HEK293 (cell line): Measurements from ENCODE around the gene ALOXE3.
A peak's percentile ranks its signal among the peaks of the same experiment; 100 is the strongest.

Source experiments
- ELK4 ChIP-seq: IDR thresholded peaks from 2 replicates; pipeline ENCODE4 v1.6.1; 2011; ENCODE audit warnings: mild to moderate bottlenecking, low read depth, low read length, borderline replicate concordance
- GLIS1 ChIP-seq: fragments of 450-650 bp; formaldehyde crosslinking; IDR thresholded peaks from 2 replicates; pipeline ENCODE4 v1.5.1; 2016; ENCODE audit warnings: missing biosample characterization, missing genetic modification characterization
- INSM2 ChIP-seq: fragments of 450-650 bp; formaldehyde crosslinking; IDR thresholded peaks from 2 replicates; pipeline ENCODE4 v1.5.1; 2016; ENCODE audit warnings: missing biosample characterization, missing genetic modification characterization
- KLF10 ChIP-seq: fragments of 450-650 bp; IDR thresholded peaks from 2 replicates; pipeline ENCODE4 v1.5.1; 2018; ENCODE audit warnings: missing biosample characterization, mild to moderate bottlenecking, missing genetic modification characterization
- REPIN1 ChIP-seq: fragments of 450-650 bp; formaldehyde crosslinking; IDR thresholded peaks from 2 replicates; pipeline ENCODE4 v1.5.1; 2017; ENCODE audit warnings: missing biosample characterization, missing genetic modification characterization, low read depth
- YY1 ChIP-seq: fragments of 450-650 bp; formaldehyde crosslinking; IDR thresholded peaks from 2 replicates; pipeline ENCODE4 v1.5.1; 2018; ENCODE audit warnings: missing biosample characterization, missing genetic modification characterization
- ZBTB17 ChIP-seq: fragments of 450-650 bp; formaldehyde crosslinking; IDR thresholded peaks from 2 replicates; pipeline ENCODE4 v1.5.1; 2016; ENCODE audit warnings: missing biosample characterization, missing genetic modification characterization
- ZBTB7A ChIP-seq: fragments of 450-650 bp; formaldehyde crosslinking; IDR thresholded peaks from 2 replicates; pipeline ENCODE4 v1.5.1; 2016; ENCODE audit warnings: low read depth, missing biosample characterization, missing genetic modification characterization
- ZEB2 ChIP-seq: fragments of 450-650 bp; formaldehyde crosslinking; IDR thresholded peaks from 2 replicates; pipeline ENCODE4 v1.5.1; 2016; ENCODE audit warnings: missing biosample characterization, missing genetic modification characterization
- ZNF140 ChIP-seq: fragments of 450-650 bp; formaldehyde crosslinking; IDR thresholded peaks from 2 replicates; pipeline ENCODE4 v1.5.1; 2016; ENCODE audit warnings: missing biosample characterization, missing genetic modification characterization
- ZNF146 ChIP-seq: fragments of 450-650 bp; formaldehyde crosslinking; IDR thresholded peaks from 2 replicates; pipeline ENCODE4 v1.5.1; 2016; ENCODE audit warnings: missing biosample characterization, missing genetic modification characterization
- ZNF148 ChIP-seq: fragments of 450-650 bp; formaldehyde crosslinking; IDR thresholded peaks from 2 replicates; pipeline ENCODE4 v1.5.0; 2017; ENCODE audit warnings: missing biosample characterization, missing genetic modification characterization, borderline replicate concordance
- ZNF155 ChIP-seq: fragments of 450-650 bp; formaldehyde crosslinking; IDR thresholded peaks from 2 replicates; pipeline ENCODE4 v1.5.1; 2016; ENCODE audit warnings: missing biosample characterization, missing genetic modification characterization
- ZNF175 ChIP-seq: fragments of 450-650 bp; formaldehyde crosslinking; IDR thresholded peaks from 2 replicates; pipeline ENCODE4 v1.5.1; 2016; ENCODE audit warnings: missing biosample characterization, missing genetic modification characterization
- ZNF214 ChIP-seq: fragments of 450-650 bp; formaldehyde crosslinking; IDR thresholded peaks from 2 replicates; pipeline ENCODE4 v1.5.1; 2017; ENCODE audit warnings: missing biosample characterization, mild to moderate bottlenecking, missing genetic modification characterization, borderline replicate concordance
- ZNF23 ChIP-seq: fragments of 450-650 bp; formaldehyde crosslinking; IDR thresholded peaks from 2 replicates; pipeline ENCODE4 v1.5.1; 2016; ENCODE audit warnings: missing biosample characterization, missing genetic modification characterization, borderline replicate concordance
- ZNF302 ChIP-seq: fragments of 450-650 bp; formaldehyde crosslinking; IDR thresholded peaks from 2 replicates; pipeline ENCODE4 v1.5.1; 2016; ENCODE audit warnings: missing biosample characterization, missing genetic modification characterization, low read depth
- ZNF354C ChIP-seq: fragments of 450-650 bp; formaldehyde crosslinking; IDR thresholded peaks from 2 replicates; pipeline ENCODE4 v1.5.1; 2016; ENCODE audit warnings: missing biosample characterization, missing genetic modification characterization, low read depth, borderline replicate concordance
- ZNF37A ChIP-seq: fragments of 450-650 bp; IDR thresholded peaks from 2 replicates; pipeline ENCODE4 v1.5.1; 2018; ENCODE audit warnings: missing biosample characterization, missing genetic modification characterization
- ZNF423 ChIP-seq: fragments of 450-650 bp; formaldehyde crosslinking; IDR thresholded peaks from 2 replicates; pipeline ENCODE4 v1.5.1; 2016; ENCODE audit warnings: missing biosample characterization, missing genetic modification characterization
- ZNF660 ChIP-seq: fragments of 450-650 bp; IDR thresholded peaks from 2 replicates; pipeline ENCODE4 v1.5.1; 2018; ENCODE audit warnings: missing biosample characterization, mild to moderate bottlenecking, missing genetic modification characterization
- ZNF677 ChIP-seq: fragments of 450-650 bp; IDR thresholded peaks from 2 replicates; pipeline ENCODE4 v1.5.0; 2018; ENCODE audit warnings: missing biosample characterization, mild to moderate bottlenecking, missing genetic modification characterization, moderate library complexity
- ZSCAN23 ChIP-seq: fragments of 450-650 bp; formaldehyde crosslinking; IDR thresholded peaks from 2 replicates; pipeline ENCODE4 v1.5.1; 2016; ENCODE audit warnings: missing biosample characterization, missing genetic modification characterization
- TF ChIP-seq, protein P1 (sequence below): fragments of 450-650 bp; formaldehyde crosslinking; conservative IDR thresholded peaks from 2 replicates; pipeline ENCODE4 v1.5.1; 2016; ENCODE audit warnings: low read depth, missing biosample characterization, missing genetic modification characterization
- TF ChIP-seq, protein P2 (sequence below): fragments of 450-650 bp; formaldehyde crosslinking; IDR thresholded peaks from 2 replicates; pipeline ENCODE4 v1.5.1; 2016; ENCODE audit warnings: missing biosample characterization, missing genetic modification characterization
- TF ChIP-seq, protein P3 (sequence below): fragments of 450-650 bp; IDR thresholded peaks from 2 replicates; pipeline ENCODE4 v1.5.1; 2018; ENCODE audit warnings: missing biosample characterization, missing genetic modification characterization

ALOXE3 gene

DNA sequence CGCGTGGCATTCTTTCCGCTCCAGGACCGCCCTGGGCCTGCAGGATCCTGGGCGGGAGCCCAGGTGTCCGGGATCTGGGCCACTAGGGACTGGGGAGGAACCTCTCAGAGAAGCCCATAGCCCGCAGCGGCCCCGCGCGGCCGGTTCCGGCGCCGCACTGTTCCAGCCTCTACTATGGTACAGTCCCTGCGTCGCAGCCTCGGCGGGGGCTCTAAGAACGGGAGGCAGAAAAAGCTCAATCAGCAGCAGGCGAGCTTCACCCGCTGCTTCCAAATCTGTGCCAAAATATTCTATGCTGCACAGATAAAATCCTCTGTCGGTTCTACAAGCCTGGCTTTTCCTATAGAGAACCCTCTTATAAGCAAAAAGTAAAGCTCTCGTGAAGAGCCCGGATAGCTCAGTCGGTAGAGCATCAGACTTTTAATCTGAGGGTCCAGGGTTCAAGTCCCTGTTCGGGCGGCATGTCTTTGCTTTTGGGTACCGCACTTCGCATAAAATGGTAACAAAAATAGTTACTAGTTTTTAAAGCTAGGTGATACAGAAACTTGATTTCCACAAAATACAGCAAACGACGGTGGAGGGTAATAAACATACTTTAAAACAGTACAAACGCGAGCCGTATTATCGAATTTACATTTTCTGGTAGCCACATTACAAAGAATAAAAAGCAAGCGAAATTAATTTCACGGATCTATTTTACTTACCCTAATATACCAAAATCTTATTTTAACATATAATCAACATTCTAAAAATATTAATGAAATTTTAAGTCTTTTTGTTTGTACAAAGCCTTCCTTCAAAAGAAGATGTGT lies 661 bp upstream of the ALOXE3 start (continued):
- TF ChIP-seq, protein P1, sequence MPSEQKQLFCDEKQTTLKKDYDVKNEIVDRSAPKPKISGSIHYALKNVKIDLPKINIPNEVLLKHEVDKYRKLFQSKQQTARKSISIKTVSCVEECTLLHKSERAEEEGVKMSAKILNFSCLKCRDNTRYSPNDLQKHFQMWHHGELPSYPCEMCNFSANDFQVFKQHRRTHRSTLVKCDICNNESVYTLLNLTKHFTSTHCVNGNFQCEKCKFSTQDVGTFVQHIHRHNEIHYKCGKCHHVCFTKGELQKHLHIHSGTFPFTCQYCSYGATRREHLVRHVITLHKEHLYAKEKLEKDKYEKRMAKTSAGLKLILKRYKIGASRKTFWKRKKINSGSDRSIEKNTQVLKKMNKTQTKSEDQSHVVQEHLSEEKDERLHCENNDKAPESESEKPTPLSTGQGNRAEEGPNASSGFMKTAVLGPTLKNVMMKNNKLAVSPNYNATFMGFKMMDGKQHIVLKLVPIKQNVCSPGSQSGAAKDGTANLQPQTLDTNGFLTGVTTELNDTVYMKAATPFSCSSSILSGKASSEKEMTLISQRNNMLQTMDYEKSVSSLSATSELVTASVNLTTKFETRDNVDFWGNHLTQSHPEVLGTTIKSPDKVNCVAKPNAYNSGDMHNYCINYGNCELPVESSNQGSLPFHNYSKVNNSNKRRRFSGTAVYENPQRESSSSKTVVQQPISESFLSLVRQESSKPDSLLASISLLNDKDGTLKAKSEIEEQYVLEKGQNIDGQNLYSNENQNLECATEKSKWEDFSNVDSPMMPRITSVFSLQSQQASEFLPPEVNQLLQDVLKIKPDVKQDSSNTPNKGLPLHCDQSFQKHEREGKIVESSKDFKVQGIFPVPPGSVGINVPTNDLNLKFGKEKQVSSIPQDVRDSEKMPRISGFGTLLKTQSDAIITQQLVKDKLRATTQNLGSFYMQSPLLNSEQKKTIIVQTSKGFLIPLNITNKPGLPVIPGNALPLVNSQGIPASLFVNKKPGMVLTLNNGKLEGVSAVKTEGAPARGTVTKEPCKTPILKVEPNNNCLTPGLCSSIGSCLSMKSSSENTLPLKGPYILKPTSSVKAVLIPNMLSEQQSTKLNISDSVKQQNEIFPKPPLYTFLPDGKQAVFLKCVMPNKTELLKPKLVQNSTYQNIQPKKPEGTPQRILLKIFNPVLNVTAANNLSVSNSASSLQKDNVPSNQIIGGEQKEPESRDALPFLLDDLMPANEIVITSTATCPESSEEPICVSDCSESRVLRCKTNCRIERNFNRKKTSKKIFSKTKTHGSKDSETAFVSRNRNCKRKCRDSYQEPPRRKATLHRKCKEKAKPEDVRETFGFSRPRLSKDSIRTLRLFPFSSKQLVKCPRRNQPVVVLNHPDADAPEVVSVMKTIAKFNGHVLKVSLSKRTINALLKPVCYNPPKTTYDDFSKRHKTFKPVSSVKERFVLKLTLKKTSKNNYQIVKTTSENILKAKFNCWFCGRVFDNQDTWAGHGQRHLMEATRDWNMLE (tag by site-specific recombination), result no peak
- TF ChIP-seq ZNF23 (tag by site-specific recombination) (no peak), REPIN1 (tag by site-specific recombination) (no peak), ZNF175 (tag by site-specific recombination) (no peak), ZNF677 (tag by site-specific recombination) (no peak), ZNF140 (tag by site-specific recombination) (no peak), ZNF660 (tag by site-specific recombination) (peak; percentile 94), ZNF146 (no peak), ZNF37A (tag by site-specific recombination) (peak; percentile 64; the same call in 1 of the 2 replicates), KLF10 (peak; percentile 80), ZEB2 (peak; percentile 78), GLIS1 (tag by site-specific recombination) (peak; percentile 39; the same call in 1 of the 2 replicates), ELK4 (no peak), ZBTB17 (peak; percentile 65), ZNF423 (tag by site-specific recombination) (0 out of 2 replicates have a peak, but pooled peaks have one; percentile 50), ZNF214 (tag by site-specific recombination) (no peak), ZNF354C (tag by site-specific recombination) (no peak), ZBTB7A (tag by site-specific recombination) (no peak), INSM2 (tag by site-specific recombination) (0 out of 2 replicates have a peak, but pooled peaks have one; percentile 7), ZNF155 (no peak), YY1 (tag by site-specific recombination) (peak; percentile 36; the same call in 1 of the 2 replicates), ZNF302 (no peak), ZSCAN23 (tag by site-specific recombination) (no peak), ZNF148 (tag by site-specific recombination) (no peak)
- TF ChIP-seq, protein P2, sequence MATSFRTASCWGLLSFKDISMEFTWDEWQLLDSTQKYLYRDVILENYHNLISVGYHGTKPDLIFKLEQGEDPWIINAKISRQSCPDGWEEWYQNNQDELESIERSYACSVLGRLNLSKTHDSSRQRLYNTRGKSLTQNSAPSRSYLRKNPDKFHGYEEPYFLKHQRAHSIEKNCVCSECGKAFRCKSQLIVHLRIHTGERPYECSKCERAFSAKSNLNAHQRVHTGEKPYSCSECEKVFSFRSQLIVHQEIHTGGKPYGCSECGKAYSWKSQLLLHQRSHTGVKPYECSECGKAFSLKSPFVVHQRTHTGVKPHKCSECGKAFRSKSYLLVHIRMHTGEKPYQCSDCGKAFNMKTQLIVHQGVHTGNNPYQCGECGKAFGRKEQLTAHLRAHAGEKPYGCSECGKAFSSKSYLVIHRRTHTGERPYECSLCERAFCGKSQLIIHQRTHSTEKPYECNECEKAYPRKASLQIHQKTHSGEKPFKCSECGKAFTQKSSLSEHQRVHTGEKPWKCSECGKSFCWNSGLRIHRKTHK (tag by site-specific recombination), result no peak
- TF ChIP-seq, protein P3, sequence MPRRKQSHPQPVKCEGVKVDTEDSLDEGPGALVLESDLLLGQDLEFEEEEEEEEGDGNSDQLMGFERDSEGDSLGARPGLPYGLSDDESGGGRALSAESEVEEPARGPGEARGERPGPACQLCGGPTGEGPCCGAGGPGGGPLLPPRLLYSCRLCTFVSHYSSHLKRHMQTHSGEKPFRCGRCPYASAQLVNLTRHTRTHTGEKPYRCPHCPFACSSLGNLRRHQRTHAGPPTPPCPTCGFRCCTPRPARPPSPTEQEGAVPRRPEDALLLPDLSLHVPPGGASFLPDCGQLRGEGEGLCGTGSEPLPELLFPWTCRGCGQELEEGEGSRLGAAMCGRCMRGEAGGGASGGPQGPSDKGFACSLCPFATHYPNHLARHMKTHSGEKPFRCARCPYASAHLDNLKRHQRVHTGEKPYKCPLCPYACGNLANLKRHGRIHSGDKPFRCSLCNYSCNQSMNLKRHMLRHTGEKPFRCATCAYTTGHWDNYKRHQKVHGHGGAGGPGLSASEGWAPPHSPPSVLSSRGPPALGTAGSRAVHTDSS (tag by site-specific recombination), result peak; percentile 44; the same call in 1 of the 2 replicates
